ENCODE results near the gene KRTAP5-8. TPM values are rescaled to one million over a fixed set of nuclear protein-coding genes. Genes with fewer than 3 reads are reported as not detected.
"Not testable (repeated sequence)": the region's sequence is repeated elsewhere in the genome, so short reads cannot be mapped to it uniquely, and the experiment has no call there.

Gene KRTAP5-8
- total and polyA plus RNA-seq, 4 donors: not detected

GRCh38 chr11:71579513-71579912 is 41.7 kb downstream of the KRTAP5-8 start:
- WGBS: 67% methylated on average over 7 of the region's 7 CpGs
- DNase-seq (ENCODE audit: low spot score): not testable (repeated sequence)

DNA sequence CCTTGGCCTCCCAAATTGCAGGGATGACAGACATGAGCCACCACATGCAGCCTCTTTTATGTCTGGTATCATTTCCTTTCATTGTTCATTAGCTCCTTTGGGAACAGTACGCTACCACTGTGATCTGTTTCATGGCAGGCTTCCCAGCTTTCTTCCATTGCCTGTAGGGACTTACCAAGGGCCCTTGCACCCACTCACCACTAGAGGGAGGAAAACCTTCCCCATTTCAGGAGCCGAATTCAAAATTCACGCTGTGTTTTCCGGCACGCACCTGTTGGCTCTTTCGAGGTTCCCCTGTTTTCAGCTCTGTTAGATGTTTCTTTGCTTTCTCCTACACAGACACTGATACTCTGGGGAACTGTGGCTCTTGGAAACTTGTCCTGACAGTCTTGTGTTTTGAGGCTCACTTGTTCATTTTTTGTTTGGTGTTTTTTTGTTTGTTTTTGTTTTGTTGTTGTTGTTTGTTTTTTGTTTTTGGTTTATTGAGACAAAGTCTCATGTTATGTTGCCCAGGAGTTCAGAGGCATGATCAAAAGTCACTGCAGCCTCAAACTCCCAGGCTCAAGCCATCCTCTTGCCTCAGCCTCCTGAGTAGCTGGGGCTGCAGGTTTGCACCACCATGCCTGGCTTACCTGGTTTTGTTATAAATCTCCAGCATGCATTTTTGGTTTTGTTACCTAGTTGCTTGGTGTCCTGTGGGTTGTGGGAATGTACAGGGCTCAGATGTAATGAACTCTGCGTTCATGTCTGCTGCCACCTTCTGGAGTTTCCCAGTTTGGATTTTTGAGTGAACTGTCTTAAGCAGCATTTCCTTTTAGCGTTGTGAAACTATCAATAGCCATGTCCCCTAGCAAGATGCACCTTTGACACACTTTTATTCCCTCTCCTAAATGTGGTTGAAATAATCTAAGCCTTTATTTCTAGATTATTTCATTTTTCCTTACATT is 42.5 kb downstream of the KRTAP5-8 start:
- TF ChIP-seq HNF4A (conservative IDR thresholded peaks at IDR 0.05) (no peak), CTCF (IDR thresholded peaks at IDR 0.05; ENCODE audit: low read depth, low read length, missing input control) (peak; percentile 88), RAD21 (IDR thresholded peaks at IDR 0.05) (peak; percentile 57 to 77), FOXA1 (IDR thresholded peaks at IDR 0.05) (no peak), RXRA (IDR thresholded peaks at IDR 0.05) (no peak)
- H3K27me3 ChIP-seq (ENCODE audit: control insufficient read depth in 4 of 4, insufficient read depth in 4 of 4, low read length in 3 of 4): peaks cover 0 to 4% (median 0%) of the 10 kb centered on the region in 4 donors
- no peak overlapping the region for H3K27ac ChIP-seq (ENCODE audit: low read depth in 1 of 2, low read length in 2 of 2)
- no peak overlapping the region for H3K9ac ChIP-seq (ENCODE audit: low read depth in 1 of 2, low read length in 2 of 2)
- 3% methylated on average over 8 of the region's 8 CpGs for WGBS
- H3K36me3 ChIP-seq (ENCODE audit: control insufficient read depth in 4 of 4, insufficient read depth in 3 of 4, low read depth in 1 of 4, low read length in 3 of 4): no peaks in the 10 kb centered on the region
- peak; percentile 44 for DNase-seq (ENCODE audit: low spot score)
- H3K4me3 ChIP-seq (ENCODE audit: low read depth in 1 of 3, low read length in 3 of 3): no peak overlapping the region
- H3K9me3 ChIP-seq (ENCODE audit: control insufficient read depth in 4 of 4, low read length in 3 of 4): no peaks in the 10 kb centered on the region
- no peaks in the 10 kb centered on the region for H3K4me1 ChIP-seq (ENCODE audit: control insufficient read depth in 4 of 4, insufficient read depth in 4 of 4, low read length in 3 of 4)

More at GRCh38 chr11:71579513-71579912, 41.7 kb downstream of the KRTAP5-8 start:
- H3K27ac ChIP-seq (ENCODE audit: low read depth in 1 of 2, low read length in 2 of 2); H3K9ac ChIP-seq (ENCODE audit: low read depth in 1 of 2, low read length in 2 of 2); H3K9me3 ChIP-seq (ENCODE audit: control insufficient read depth in 4 of 4, low read length in 3 of 4); H3K27me3 ChIP-seq (ENCODE audit: control insufficient read depth in 4 of 4, insufficient read depth in 4 of 4, low read length in 3 of 4); H3K4me1 ChIP-seq (ENCODE audit: control insufficient read depth in 4 of 4, insufficient read depth in 4 of 4, low read length in 3 of 4); H3K36me3 ChIP-seq (ENCODE audit: control insufficient read depth in 4 of 4, insufficient read depth in 3 of 4, low read depth in 1 of 4, low read length in 3 of 4); H3K4me3 ChIP-seq (ENCODE audit: low read depth in 1 of 3, low read length in 3 of 3): not testable (repeated sequence)

DNA sequence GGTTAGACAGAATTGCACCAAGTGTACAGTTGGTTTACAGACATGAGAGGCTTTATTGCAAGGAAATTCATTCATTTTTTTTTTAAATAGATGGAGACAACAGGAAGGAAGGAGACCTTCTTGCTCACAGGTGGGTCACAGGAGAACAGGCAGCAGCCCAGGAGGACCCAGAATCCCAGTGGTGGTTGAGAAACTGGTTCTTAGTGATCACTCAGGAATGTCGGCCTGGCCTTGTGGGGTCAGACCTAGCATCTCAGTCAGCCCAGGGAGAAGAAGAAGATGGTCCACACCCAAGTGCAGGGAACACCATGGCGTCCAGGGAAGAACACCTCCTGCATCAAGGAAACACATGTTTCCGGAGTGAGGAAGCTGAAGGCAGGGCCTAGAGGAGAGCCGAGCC is 44.0 kb downstream of the KRTAP5-8 start:
- Histone ChIP-seq H3K36me3 (ENCODE audit: control insufficient read depth in 4 of 4, insufficient read depth in 3 of 4, low read depth in 1 of 4, low read length in 3 of 4) (no peaks in the 10 kb centered on the region), H3K9ac (ENCODE audit: low read depth in 1 of 2, low read length in 2 of 2) (no peak overlapping the region), H3K27ac (ENCODE audit: low read depth in 1 of 2, low read length in 2 of 2) (no peak overlapping the region), H3K4me3 (ENCODE audit: low read depth in 1 of 3, low read length in 3 of 3) (no peak overlapping the region), H3K9me3 (ENCODE audit: control insufficient read depth in 4 of 4, low read length in 3 of 4) (no peaks in the 10 kb centered on the region), H3K27me3 (ENCODE audit: control insufficient read depth in 4 of 4, insufficient read depth in 4 of 4, low read length in 3 of 4) (peaks cover 0 to 4% (median 0%) of the 10 kb centered on the region in 4 donors), H3K4me1 (ENCODE audit: control insufficient read depth in 4 of 4, insufficient read depth in 4 of 4, low read length in 3 of 4) (no peaks in the 10 kb centered on the region)
- 89% methylated on average over 4 of the region's 4 CpGs for WGBS
- no peak for DNase-seq (ENCODE audit: low spot score)
- TF ChIP-seq TAF1 (conservative IDR thresholded peaks at IDR 0.05) (no peak), FOXA2 (IDR thresholded peaks at IDR 0.05) (no peak), YY1 (IDR thresholded peaks at IDR 0.05) (no peak), ZBTB33 (IDR thresholded peaks at IDR 0.05) (no peak), REST (IDR thresholded peaks at IDR 0.05) (no peak), RXRA (IDR thresholded peaks at IDR 0.05) (no peak), ATF3 (IDR thresholded peaks at IDR 0.05) (no peak), FOXA1 (IDR thresholded peaks at IDR 0.05) (no peak), JUND (IDR thresholded peaks at IDR 0.05) (no peak), GABPA (IDR thresholded peaks at IDR 0.05 in 1 of 2, conservative IDR thresholded peaks at IDR 0.05 in 1 of 2) (no peak), HNF4A (conservative IDR thresholded peaks at IDR 0.05) (no peak), EGR1 (IDR thresholded peaks at IDR 0.05; ENCODE audit: low read depth in 2 of 2) (no peak), HNF4G (IDR thresholded peaks at IDR 0.05) (no peak), NR2F2 (IDR thresholded peaks at IDR 0.05) (no peak), RAD21 (IDR thresholded peaks at IDR 0.05) (no peak), SP1 (IDR thresholded peaks at IDR 0.05) (no peak), MAX (IDR thresholded peaks at IDR 0.05) (no peak)
